AG04449 (cell line): ENCODE data around the gene FCN2.

ENCODE experiments used
- CTCF ChIA-PET: fragments of 350-600 bp; formaldehyde crosslinking; extraction: SDS; loops from one replicate; lab custom pipeline; 2021; ENCODE audit warnings: antibody characterized with exemption; lab: Yijun Ruan, JAX
- POLR2A ChIA-PET: fragments of 400-600, 350-600 bp; formaldehyde crosslinking; extraction: SDS; loops from one replicate; lab custom pipeline; 2020; ENCODE audit warnings: antibody characterized with exemption, inconsistent platforms; lab: Yijun Ruan, JAX
- DNase-seq: peaks from one replicate; pipeline ENCODE4 v3.0.0-alpha.2; 2010; ENCODE audit warnings: low read depth, low spot score
- H3K4me3 ChIP-seq: 2 replicates; pipeline ENCODE4 v1.5.1; 2011; ENCODE audit warnings: low read depth, mild to moderate bottlenecking, control low read depth, low read length
- CTCF ChIP-seq: IDR thresholded peaks from one replicate; pipeline ENCODE4 v1.5.1; 2011; ENCODE audit warnings: mild to moderate bottlenecking, moderate library complexity, low read length, control low read depth, inconsistent platforms; ENCODE audit not compliant: insufficient read depth; ENCODE audit errors: missing control alignments

The FCN2 gene

GRCh38 chr9:134834957-134835419, 45.6 kb upstream of the FCN2 start:
- no peak overlapping the region for H3K4me3 ChIP-seq
- CTCF ChIA-PET: no interaction called here
- POLR2A ChIA-PET: no interaction called here
- no peak for DNase-seq
- TF ChIP-seq CTCF: no peak

GRCh38 chr9:134835448-134835847, 45.2 kb upstream of the FCN2 start:
- DNase-seq: no peak
- TF ChIP-seq CTCF: no peak
- H3K4me3 ChIP-seq: no peak overlapping the region
- ChIA-PET POLR2A (no interaction called here), CTCF (no interaction called here)

GRCh38 chr9:134835987-134836386, 44.6 kb upstream of the FCN2 start:
- no peak for TF ChIP-seq CTCF
- no peak for DNase-seq
- no peak overlapping the region for H3K4me3 ChIP-seq
- POLR2A ChIA-PET: no interaction called here
- CTCF ChIA-PET: no interaction called here

GRCh38 chr9:134836406-134836970, 44.1 kb upstream of the FCN2 start:
- CTCF ChIA-PET: no interaction called here
- no peak overlapping the region for H3K4me3 ChIP-seq
- POLR2A ChIA-PET: no interaction called here
- no peak for DNase-seq
- no peak for TF ChIP-seq CTCF

GRCh38 chr9:134837529-134837928, 43.1 kb upstream of the FCN2 start:
- no peak for TF ChIP-seq CTCF
- ChIA-PET POLR2A (interaction anchor here (0.5 kb wide), 1 partner anchor 11 kb away, joined by 3 read pairs; no protein-coding TSS in a partner anchor), CTCF (no interaction called here)
- DNase-seq: no peak
- no peak overlapping the region for H3K4me3 ChIP-seq

- TF ChIP-seq CTCF: no peak
- CTCF ChIA-PET: interaction anchor here (0.6 kb wide), 1 partner anchor 9 kb away, joined by 3 read pairs; no protein-coding TSS in a partner anchor
- DNase-seq: no peak
- POLR2A ChIA-PET: no interaction called here
- no peak overlapping the region for H3K4me3 ChIP-seq
Observed at GRCh38 chr9:134838651-134839454, 41.8 kb upstream of the FCN2 start.
